Left lung (tissue), 10 donors: ENCODE measurements around the gene FIZ1. TPM values are rescaled to one million over a fixed set of nuclear protein-coding genes. Genes with fewer than 3 reads are reported as not detected.

Experiments
- ATAC-seq: fragments of 200-7000 bp; cut with Tn5 transposase; one replicate; pipeline ENCODE4 v1.9.1; 2020; ENCODE audit warnings: moderate library complexity
- DNase-seq, 4 donors: peaks; one replicate each; pipeline ENCODE4 v3.0.0-alpha.2; 2013 to 2020
- H3K27ac ChIP-seq, 2 donors: fragments of 200-600 bp; sonication (generic) in 1 of 2; one replicate each; pipeline versions ENCODE4 v1.5.0 to v1.8.0; 2020 to 2021
- H3K27me3 ChIP-seq, 2 donors: fragments of 200-600 bp; sonication (generic) in 1 of 2; one replicate each; pipeline versions ENCODE4 v1.5.0 to v1.8.0; 2020 to 2021
- H3K36me3 ChIP-seq, 2 donors: fragments of 200-600 bp; sonication (generic) in 1 of 2; one replicate each; pipeline versions ENCODE4 v1.5.0 to v1.8.0; 2020 to 2021
- H3K4me1 ChIP-seq, 2 donors: fragments of 200-600 bp; one replicate each; pipeline ENCODE4 v1.8.0; 2021
- H3K4me3 ChIP-seq, 2 donors: fragments of 200-600 bp; sonication (generic) in 1 of 2; one replicate each; pipeline versions ENCODE4 v1.5.0 to v1.8.0; 2020 to 2021; ENCODE audit warnings: mild to moderate bottlenecking in 1 of 2
- H3K9me3 ChIP-seq, 2 donors: fragments of 200-600 bp; sonication (generic) in 1 of 2; one replicate each; pipeline versions ENCODE4 v1.5.0 to v1.8.0; 2020 to 2021
- intact Hi-C, 2 donors: fragments of 100-400 bp; cut with DNase I; formaldehyde crosslinking; loops; one replicate each; pipeline versions ENCODE4 v1.11.2 to v1.14.2; 2022
- polyA plus RNA-seq, 6 donors: library from polyadenylated mRNA; unstranded; fragments of 120-200 nt; gene quantifications; one replicate each; pipeline ENCODE4 v1.2.1, GENCODE V29; 2013; ENCODE audit not compliant: insufficient read length in 6 of 6
- total RNA-seq, 2 donors: library from RNA; stranded (reverse); fragmentation: NEBNext Ultra II Directional; extraction: Animal tissue kit (Norgen Biotek cat#: 25700); gene quantifications; one replicate each; pipeline ENCODE4 v1.2.1, GENCODE V29; 2021
- TF ChIP-seq, protein P1 (sequence below), 2 donors: fragments of 200-600 bp; sonication (generic) in 1 of 2; IDR thresholded peaks; one replicate each; pipeline versions ENCODE4 v1.5.0 to v1.8.0; 2021; ENCODE audit warnings: antibody characterized with exemption in 2 of 2
- donor health status: DM: no; HTN: yes; CAD: no.
- donor health status: DM: no; HTN: no; CAD: no.

The FIZ1 gene
- total and polyA plus RNA-seq, 8 donors, result 11.0 to 22.6 (median 17.6) TPM

DNA sequence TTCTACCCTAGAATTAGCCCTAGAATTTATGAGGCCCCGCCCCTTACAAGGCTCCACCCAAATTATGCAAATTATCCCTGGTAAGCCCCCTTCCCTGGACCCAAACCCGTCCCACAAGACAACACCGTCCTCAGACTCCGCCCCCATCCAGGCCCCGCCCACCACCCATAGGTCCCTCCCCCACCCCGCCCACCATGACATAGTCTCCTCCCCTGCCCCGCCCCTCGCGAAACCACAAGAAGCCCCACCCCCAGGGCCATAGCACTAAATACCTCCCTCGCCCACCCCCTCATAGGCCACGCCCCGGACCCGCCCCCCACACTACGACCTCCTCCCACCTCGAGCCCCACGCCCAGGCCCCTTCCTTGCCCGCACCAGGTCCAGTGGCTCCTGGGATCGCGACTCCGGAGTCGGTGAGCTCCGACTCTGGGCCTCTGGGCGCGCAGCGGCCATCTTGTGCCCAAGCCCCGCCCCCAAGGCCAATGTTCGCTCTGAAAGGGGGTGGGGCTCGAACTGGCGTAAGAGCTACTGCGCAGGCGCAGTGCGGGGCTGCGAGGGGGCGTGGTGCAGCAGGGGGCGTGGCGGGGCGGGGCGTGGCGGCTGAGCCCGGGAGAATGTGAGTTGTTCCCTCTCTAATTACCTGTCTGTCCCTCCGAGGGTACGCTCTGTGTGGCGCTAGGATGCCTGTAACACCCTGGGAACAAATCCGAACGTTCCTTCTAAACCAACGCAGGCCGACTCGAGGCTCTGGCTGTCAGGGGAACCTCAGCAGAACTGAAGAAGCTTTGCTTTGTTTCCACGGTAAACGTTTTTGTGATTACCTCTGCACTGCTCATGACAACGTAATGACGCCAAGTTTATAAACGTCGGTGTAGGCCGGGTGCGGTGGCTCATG, 25.0 kb upstream of the FIZ1 start, which contains the start of gene ZNF784:
TSS of gene ZNF784 (minus strand) at position 458 of the 895 bp plus-strand sequence. CDS start at position 453, 5 bp downstream.
- H3K9me3 ChIP-seq, result no peaks in the 10 kb centered on the region
- peaks cover 8 to 45% of the 10 kb centered on the region in 2 donors for H3K4me1 ChIP-seq
- ATAC-seq (peak; percentile 96), DNase-seq (peak; percentile 92 to 97 (median 94))
- H3K36me3 ChIP-seq, result peaks cover 0 to 9% of the 10 kb centered on the region in 2 donors
- TF ChIP-seq, protein P1, sequence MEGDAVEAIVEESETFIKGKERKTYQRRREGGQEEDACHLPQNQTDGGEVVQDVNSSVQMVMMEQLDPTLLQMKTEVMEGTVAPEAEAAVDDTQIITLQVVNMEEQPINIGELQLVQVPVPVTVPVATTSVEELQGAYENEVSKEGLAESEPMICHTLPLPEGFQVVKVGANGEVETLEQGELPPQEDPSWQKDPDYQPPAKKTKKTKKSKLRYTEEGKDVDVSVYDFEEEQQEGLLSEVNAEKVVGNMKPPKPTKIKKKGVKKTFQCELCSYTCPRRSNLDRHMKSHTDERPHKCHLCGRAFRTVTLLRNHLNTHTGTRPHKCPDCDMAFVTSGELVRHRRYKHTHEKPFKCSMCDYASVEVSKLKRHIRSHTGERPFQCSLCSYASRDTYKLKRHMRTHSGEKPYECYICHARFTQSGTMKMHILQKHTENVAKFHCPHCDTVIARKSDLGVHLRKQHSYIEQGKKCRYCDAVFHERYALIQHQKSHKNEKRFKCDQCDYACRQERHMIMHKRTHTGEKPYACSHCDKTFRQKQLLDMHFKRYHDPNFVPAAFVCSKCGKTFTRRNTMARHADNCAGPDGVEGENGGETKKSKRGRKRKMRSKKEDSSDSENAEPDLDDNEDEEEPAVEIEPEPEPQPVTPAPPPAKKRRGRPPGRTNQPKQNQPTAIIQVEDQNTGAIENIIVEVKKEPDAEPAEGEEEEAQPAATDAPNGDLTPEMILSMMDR (IDR thresholded peaks at IDR 0.05), result no peak
- H3K27ac ChIP-seq, result peak within 1 kb of the TSS; percentile 88 to 91
- intact Hi-C loops, result no loop called here
- H3K4me3 ChIP-seq, result peak within 1 kb of the TSS; percentile 30 to 45
- no peaks in the 10 kb centered on the region for H3K27me3 ChIP-seq

DNA sequence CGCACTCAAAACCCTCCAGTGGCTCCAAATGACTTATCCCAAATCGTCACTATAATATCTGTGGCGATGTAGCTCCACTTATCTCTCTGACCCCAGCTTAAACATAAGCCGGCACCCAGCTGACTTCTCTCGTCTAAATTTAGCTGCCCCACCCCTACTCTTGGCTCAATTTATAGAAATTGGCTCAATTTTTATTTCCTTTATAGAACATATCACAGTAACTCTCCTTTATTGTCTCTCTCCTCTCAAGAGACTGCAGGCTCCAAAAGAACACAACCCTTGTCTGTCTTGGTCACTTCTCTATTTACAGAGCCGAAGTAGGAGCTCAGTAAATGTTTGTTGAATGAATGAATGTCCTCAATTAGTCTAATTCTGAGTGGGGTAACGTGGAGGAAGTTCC, 24.2 kb upstream of the FIZ1 start:
- H3K27ac ChIP-seq, result peak overlapping the region in 1 of 2 donors; percentile 88
- H3K4me1 ChIP-seq, result peaks cover 11 to 53% of the 10 kb centered on the region in 2 donors
- intact Hi-C loops, result no loop called here
- TF ChIP-seq, protein P1 (IDR thresholded peaks at IDR 0.05), result no peak
- H3K36me3 ChIP-seq, result peaks cover 0 to 9% of the 10 kb centered on the region in 2 donors
- DNase-seq (no peak), ATAC-seq (no peak)
- no peaks in the 10 kb centered on the region for H3K9me3 ChIP-seq
- H3K4me3 ChIP-seq, result peak overlapping the region in 1 of 2 donors; percentile 45
- H3K27me3 ChIP-seq, result no peaks in the 10 kb centered on the region

DNA sequence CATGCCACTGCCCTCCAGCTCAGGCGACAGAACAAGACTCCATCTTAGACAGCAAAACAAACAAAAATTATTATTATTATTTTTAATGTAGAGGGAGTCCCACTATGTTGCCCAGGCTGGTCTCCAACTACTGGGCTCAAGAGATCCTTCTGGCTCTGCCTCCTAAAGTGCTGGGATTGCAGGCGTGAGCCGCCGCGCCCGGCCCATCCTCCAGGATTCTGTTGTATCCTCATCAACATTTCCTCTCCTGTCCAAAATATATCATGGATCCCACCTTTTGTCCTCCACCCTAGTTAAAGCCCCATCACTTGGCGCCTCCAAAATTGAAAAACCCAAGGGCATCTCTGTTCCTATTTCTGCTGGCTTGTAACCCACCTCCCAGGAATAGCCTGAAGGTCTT, 23.8 kb upstream of the FIZ1 start:
- Histone ChIP-seq H3K4me3 (no peak overlapping the region), H3K4me1 (peaks cover 11 to 57% of the 10 kb centered on the region in 2 donors), H3K27me3 (no peaks in the 10 kb centered on the region), H3K27ac (no peak overlapping the region), H3K36me3 (peaks cover 0 to 9% of the 10 kb centered on the region in 2 donors), H3K9me3 (no peaks in the 10 kb centered on the region)
- DNase-seq (peak in 1 of 4 donors; percentile 63), ATAC-seq (no peak)
- intact Hi-C loops, result no loop called here
- TF ChIP-seq, protein P1 (IDR thresholded peaks at IDR 0.05), result no peak

DNA sequence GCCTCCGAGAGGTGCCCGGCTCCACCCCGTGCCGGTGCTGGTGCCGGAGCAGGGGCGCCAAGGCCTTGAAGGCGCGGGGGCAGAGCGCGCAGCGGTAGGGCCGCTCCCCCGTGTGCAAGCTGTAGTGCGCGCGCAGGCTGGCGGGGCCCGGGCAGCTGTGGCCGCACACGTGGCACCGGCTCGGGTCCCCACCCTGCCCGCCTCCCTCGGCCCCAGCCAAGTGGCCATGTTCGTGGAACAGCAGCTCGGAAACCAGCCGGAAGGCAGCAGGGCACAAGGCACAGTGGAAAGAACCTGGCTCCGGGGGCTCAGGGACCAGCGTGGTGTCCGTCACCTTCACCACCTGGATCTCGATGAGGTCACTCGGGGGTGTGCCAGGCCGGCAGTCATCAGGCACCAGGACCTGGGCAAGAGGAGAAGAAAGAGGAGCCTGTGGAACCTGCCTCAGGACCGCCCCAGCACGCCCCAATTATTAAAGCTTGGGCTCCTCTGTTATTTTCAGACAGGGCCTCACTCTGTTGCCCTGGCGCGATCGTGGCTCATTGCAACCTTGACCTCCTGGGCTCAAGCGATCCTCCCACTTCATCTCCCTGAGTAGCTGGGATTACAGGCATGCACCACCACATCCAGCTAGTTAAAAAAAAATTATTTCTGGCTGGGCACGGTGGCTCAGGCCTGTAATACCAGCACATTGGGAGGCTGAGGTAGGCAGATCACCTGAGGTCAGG, 23.1 kb upstream of the FIZ1 start:
- TF ChIP-seq, protein P1 (IDR thresholded peaks at IDR 0.05), result no peak
- Histone ChIP-seq H3K4me1 (peaks cover 11 to 64% of the 10 kb centered on the region in 2 donors), H3K27ac (no peak overlapping the region), H3K4me3 (no peak overlapping the region), H3K9me3 (no peaks in the 10 kb centered on the region), H3K36me3 (peaks cover 0 to 15% of the 10 kb centered on the region in 2 donors), H3K27me3 (no peaks in the 10 kb centered on the region)
- intact Hi-C loops, result no loop called here
- no peak for ATAC-seq
- DNase-seq, result peak in 1 of 4 donors; percentile 79
